Omental fat pad (tissue), 4 donors: ENCODE data around the gene IBA57. TPM values are rescaled to one million over a fixed set of nuclear protein-coding genes. Genes with fewer than 3 reads are reported as not detected.
A peak's percentile ranks its signal among the peaks of the same experiment; 100 is the strongest.

Experiments used
- ATAC-seq: fragments of 150-250 bp; one replicate; pipeline ENCODE4 v1.9.1; 2016; ENCODE audit warnings: mild to moderate bottlenecking, moderate library complexity; ENCODE audit not compliant: low FRiP score
- DNase-seq: peaks from one replicate; pipeline ENCODE4 v3.0.0-alpha.2; 2019; ENCODE audit warnings: low spot score
- total RNA-seq, 4 donors: library from RNA; depleted of rRNA; stranded (reverse); fragments of >200 nt; gene quantifications; one replicate each; pipeline ENCODE4 v1.1.0, GENCODE V29; 2016
- TF ChIP-seq, protein P1 (sequence below), 3 donors: fragments of 450-650 bp; IDR thresholded peaks; one replicate each; pipeline ENCODE4 v1.5.1; 2016 to 2017; ENCODE audit warnings: antibody characterized with exemption in 3 of 3, mild to moderate bottlenecking in 3 of 3, moderate library complexity in 2 of 3

Gene IBA57
- total RNA-seq, 4 donors from 2014 or later = 5.1 to 7.6 (median 6.5) TPM

DNA sequence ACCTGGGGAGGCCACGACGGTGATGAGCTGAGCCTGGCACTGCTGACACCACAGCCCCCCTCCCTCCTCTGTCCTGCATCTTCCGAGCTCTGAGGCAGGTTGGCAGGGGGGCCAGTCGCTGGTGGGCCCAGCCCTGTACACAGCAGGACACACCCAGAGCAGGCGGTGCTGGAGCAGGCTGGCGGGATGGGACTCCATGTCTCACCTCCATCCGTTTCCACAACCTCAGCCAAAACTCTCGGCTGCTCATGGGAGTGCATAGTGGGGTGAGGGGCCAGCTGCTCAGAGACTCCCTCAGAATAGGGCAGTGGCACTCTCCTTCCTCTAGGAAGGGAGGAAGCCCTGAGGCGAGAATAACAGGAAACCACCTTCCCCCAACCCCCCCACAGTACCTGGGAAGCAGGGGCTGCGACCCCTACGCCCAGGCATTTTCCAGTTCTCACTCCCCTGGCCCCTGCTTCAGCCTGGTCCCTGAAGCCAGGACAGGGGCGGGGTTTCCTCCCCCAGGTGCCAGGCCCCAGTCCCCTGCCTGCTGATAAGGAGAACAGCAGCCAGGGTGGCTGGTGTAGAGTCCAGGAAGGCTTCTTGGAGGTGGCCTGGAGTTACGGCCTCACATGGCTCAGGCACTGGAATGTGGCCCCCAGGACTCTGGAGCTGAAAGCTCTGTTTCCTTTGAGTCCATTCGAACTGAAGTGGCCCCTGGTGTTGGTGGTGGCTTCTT lies 3.2 kb upstream of the IBA57 start:
- TF ChIP-seq, protein P1, sequence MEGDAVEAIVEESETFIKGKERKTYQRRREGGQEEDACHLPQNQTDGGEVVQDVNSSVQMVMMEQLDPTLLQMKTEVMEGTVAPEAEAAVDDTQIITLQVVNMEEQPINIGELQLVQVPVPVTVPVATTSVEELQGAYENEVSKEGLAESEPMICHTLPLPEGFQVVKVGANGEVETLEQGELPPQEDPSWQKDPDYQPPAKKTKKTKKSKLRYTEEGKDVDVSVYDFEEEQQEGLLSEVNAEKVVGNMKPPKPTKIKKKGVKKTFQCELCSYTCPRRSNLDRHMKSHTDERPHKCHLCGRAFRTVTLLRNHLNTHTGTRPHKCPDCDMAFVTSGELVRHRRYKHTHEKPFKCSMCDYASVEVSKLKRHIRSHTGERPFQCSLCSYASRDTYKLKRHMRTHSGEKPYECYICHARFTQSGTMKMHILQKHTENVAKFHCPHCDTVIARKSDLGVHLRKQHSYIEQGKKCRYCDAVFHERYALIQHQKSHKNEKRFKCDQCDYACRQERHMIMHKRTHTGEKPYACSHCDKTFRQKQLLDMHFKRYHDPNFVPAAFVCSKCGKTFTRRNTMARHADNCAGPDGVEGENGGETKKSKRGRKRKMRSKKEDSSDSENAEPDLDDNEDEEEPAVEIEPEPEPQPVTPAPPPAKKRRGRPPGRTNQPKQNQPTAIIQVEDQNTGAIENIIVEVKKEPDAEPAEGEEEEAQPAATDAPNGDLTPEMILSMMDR (IDR thresholded peaks at IDR 0.05) = no peak
- ATAC-seq (no peak), DNase-seq (no peak)

DNA sequence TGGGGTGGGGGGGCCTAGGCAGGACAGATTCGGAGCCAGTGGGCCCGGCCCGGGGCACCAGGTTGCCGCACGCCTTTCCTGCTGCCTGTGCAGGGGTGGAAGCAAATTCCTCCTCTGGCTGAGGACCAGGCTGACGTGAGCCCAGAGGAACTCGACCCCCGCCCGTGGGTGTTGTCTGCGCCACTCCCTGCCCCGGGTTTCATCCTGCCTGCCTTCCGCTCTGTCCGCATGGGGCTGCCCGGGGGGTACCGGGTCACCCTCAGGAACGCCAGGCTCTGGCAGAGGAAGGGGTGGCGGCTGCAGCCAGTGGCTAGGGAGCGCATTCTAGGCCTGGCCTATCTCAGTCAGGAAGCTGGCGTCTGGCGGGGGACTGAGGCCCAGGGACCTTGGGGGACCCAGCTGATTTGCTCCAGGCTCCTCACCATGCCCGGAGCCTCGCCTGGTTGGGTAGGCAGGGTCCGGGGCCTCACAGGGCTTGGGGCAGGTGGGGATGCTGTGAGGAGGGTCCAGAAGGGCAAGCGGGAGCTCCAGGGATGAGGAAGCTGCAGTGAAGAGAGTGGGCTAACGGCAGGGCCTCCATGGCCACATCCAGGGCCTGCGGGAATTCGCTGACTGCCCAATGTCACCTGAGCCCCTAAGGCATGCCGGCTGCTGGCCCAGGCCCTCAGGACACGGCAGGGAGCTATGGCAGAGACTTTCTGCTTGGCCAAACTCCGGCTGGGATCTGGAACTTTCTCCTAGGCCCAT lies 2.4 kb upstream of the IBA57 start:
- ATAC-seq = peak; percentile 6
- no peak for DNase-seq
- TF ChIP-seq, protein P1 (IDR thresholded peaks at IDR 0.05) = no peak

DNA sequence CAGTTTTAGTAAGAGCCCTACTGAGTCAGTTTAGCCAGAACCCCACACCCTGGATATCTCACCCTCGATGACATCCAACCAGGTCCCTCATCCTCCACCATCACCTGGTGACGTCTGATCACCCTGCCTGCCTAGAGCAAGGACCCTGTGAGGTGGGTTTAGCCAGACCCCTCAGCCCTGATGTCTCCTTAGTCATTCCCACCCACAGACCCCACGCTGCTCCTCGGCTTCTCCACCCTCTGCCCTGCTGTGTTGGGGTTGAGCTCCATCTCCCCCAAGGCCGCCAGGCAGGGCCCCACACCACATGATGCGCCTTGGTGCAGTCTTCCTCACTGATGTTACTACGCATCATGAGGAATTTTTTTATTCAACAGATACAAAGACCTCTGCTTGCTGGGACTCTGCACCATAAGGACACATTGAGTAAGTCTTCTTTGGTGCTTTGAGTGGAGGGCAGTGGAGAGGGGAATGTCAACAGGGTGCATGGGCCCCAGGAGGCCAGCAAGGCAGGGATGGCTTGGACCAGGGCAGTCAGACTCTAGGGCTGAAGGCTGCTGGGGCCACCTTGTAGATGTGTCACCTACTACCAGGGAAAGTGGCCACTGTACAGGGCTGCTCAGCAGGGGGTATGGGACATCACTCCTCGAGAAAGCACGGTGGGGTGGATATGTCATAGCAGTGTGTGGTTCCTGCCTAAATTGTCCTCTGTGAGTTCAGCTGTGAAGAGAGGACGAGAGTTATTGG lies 1.7 kb upstream of the IBA57 start:
- no peak for DNase-seq
- TF ChIP-seq, protein P1 (IDR thresholded peaks at IDR 0.05) = no peak
- no peak for ATAC-seq

DNA sequence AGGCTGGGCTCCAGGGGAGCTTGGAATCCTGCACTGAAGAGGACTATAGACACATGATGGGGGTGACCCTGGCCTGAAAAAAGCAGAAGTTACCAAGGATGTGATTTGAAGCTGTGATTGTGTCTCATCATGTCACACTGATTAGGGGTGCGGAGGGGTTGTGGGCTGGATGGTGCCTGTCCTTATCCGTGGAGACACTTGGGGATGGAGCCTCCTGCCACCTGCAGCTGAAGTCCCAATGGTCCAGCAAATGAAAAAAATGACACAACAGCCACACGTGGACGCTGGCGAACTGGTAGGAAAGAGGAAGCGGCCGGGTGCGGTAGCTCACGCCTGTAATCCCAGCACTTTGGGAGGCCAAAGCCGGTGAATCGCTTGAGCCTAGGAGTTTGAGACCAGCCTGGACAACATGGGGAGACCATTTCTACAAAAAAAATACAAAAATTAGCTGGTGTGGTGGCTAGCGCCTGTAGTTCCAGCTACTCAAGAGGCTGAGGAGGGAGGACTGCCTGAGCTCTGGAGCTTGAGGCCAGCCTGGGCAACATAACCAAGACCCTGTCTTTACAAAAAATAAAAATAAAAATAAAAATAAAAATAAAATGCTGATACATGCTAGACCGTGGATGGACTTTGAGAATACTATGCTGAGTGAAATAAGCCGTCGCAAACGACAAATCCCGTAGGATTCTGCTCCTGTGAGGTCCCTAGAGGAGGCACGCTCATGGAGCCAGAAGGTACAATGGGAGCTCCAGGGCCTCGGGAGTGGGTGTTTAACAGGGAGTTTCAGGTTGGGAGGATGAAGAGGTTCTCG lies 838 bp upstream of the IBA57 start:
- no peak for DNase-seq

DNA sequence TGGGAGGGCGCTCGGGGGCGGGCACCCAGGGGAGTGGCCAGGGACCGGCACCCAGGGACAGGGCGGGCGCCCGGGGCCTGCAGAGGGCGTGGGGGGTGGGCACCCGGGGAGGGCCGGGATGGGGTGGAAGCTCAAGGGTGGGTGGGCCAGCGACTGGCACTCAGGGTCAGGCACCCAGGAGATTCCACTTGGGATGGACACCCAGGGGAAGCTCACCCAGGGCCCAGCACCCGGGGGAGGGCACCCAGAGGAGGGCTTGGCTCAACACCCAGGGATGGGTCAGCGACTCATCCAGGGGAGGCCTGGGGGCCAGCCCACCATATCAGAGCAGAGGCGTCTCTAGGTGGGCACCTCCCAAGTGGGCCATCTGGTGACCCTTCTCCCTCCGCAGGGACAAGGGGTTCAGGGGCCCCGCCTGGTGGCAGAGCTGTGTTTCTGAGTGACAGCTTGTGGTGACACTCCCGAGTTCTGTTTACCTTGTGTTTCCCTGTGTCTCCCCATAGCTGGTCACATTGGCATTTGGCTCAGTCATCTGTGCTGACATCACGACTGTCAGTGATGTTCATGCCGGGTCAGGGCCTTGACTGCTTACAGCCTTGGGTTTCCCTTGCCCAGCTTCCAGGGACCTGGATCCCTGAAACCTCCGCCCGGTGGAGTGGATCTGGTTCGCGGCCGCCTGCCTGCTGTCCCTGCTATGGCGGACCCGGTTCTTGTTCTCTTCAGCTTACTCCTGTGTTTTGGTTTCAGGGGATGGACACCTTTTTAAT lies 749 bp downstream of the IBA57 start:
- TF ChIP-seq, protein P1 (IDR thresholded peaks at IDR 0.05) = no peak
- DNase-seq (peak; percentile 56), ATAC-seq (peak; percentile 10)

More for the DNA sequence above, 838 bp upstream of the IBA57 start:
- TF ChIP-seq, protein P1 (IDR thresholded peaks at IDR 0.05) = no peak
- no peak for ATAC-seq
